GM21360 (cell line): ENCODE results near the gene CCDC82.
"Not testable (repeated sequence)": the region's sequence is repeated elsewhere in the genome, so short reads cannot be mapped to it uniquely, and the experiment has no call there.

Source experiments
- ATAC-seq: cut with Tn5 transposase; IDR thresholded peaks from one replicate; pipeline ENCODE4 v1.9.1; 2021; ENCODE audit warnings: mild to moderate bottlenecking, moderate library complexity; ENCODE audit not compliant: unreplicated experiment

Gene CCDC82

GRCh38 chr11:96389720-96390487, at the start of gene CCDC82, which contains the start of gene JRKL:
Gene CCDC82, minus strand, starts transcription at chr11:96389912. Its CDS starts 5,165 bp downstream, at chr11:96384747.
Gene JRKL, plus strand, starts transcription at chr11:96390013. Its CDS starts 637 bp downstream, at chr11:96390650.
- peak; percentile 92 for ATAC-seq

GRCh38 chr11:96432654-96433053, 42.9 kb upstream of the CCDC82 start:
- not testable (repeated sequence) for ATAC-seq

GRCh38 chr11:96430668-96431067, 41.0 kb upstream of the CCDC82 start:
- no peak for ATAC-seq

GRCh38 chr11:96424693-96425092, 35.0 kb upstream of the CCDC82 start:
- no peak for ATAC-seq

- no peak for ATAC-seq
Measured at GRCh38 chr11:96413408-96413807, 23.7 kb upstream of the CCDC82 start.

- ATAC-seq, result no peak
Measured at GRCh38 chr11:96412761-96413381, 23.2 kb upstream of the CCDC82 start.

- ATAC-seq, result not testable (repeated sequence)
Measured at GRCh38 chr11:96411412-96411811, 21.7 kb upstream of the CCDC82 start.

GRCh38 chr11:96400697-96401096, 11.0 kb upstream of the CCDC82 start:
- ATAC-seq, result no peak

- ATAC-seq, result no peak
Measured at GRCh38 chr11:96397863-96398262, 8.2 kb upstream of the CCDC82 start.

- no peak for ATAC-seq
Measured at GRCh38 chr11:96396637-96397036, 6.9 kb upstream of the CCDC82 start.

GRCh38 chr11:96394773-96395172, 5.1 kb upstream of the CCDC82 start:
- ATAC-seq, result no peak

- no peak for ATAC-seq
Measured at GRCh38 chr11:96393753-96394348, 4.1 kb upstream of the CCDC82 start.

- ATAC-seq, result no peak
Measured at GRCh38 chr11:96391698-96392307, 2.1 kb upstream of the CCDC82 start.

GRCh38 chr11:96390488-96390792, 728 bp upstream of the CCDC82 start:
- ATAC-seq, result no peak

- ATAC-seq, result peak; percentile 39
Measured at GRCh38 chr11:96388891-96389719, 607 bp downstream of the CCDC82 start.

GRCh38 chr11:96385187-96385586, 4.5 kb downstream of the CCDC82 start:
- no peak for ATAC-seq

- no peak for ATAC-seq
Measured at GRCh38 chr11:96384156-96384555, 5.6 kb downstream of the CCDC82 start.

GRCh38 chr11:96376796-96377195, 12.9 kb downstream of the CCDC82 start:
- no peak for ATAC-seq

- ATAC-seq, result no peak
Measured at GRCh38 chr11:96373826-96374225, 15.9 kb downstream of the CCDC82 start.

- no peak for ATAC-seq
Measured at GRCh38 chr11:96367342-96367741, 22.4 kb downstream of the CCDC82 start.

- ATAC-seq, result no peak
Measured at GRCh38 chr11:96366024-96366423, 23.7 kb downstream of the CCDC82 start.
